Measurements from ENCODE around the gene RIN1. TPM values are rescaled to one million over a fixed set of nuclear protein-coding genes. Genes with fewer than 3 reads are reported as not detected.

Gene RIN1
- total RNA-seq, 2 donors from 2014 or later, result 12.8 to 16.9 TPM

GRCh38 chr11:66366844-66367477, 30.7 kb upstream of the RIN1 start:
- DNase-seq (ENCODE audit: low spot score), result no peak
- Histone ChIP-seq H3K9me3 (no peaks in the 10 kb centered on the region), H3K4me1 (replicated peaks) (no peaks in the 10 kb centered on the region), H3K27me3 (replicated peaks; ENCODE audit: insufficient read depth) (no peaks in the 10 kb centered on the region), H3K27ac (no peak overlapping the region), H3K36me3 (no peaks in the 10 kb centered on the region), H3K4me3 (no peak overlapping the region)
- 93% methylated on average over 8 of the region's 8 CpGs for WGBS
- TF ChIP-seq CTCF (IDR thresholded peaks at IDR 0.05), result no peak
- TF ChIP-seq POLR2A (IDR thresholded peaks at IDR 0.05), result no peak
- TF ChIP-seq POLR2AphosphoS5 (IDR thresholded peaks at IDR 0.05), result no peak
- intact Hi-C loops (cut with DNase I), result no loop called here

GRCh38 chr11:66365711-66366619, 29.7 kb upstream of the RIN1 start:
- Histone ChIP-seq H3K36me3 (no peaks in the 10 kb centered on the region), H3K4me1 (replicated peaks) (no peaks in the 10 kb centered on the region), H3K4me3 (no peak overlapping the region), H3K27ac (no peak overlapping the region), H3K27me3 (replicated peaks; ENCODE audit: insufficient read depth) (no peaks in the 10 kb centered on the region), H3K9me3 (no peaks in the 10 kb centered on the region)
- DNase-seq (ENCODE audit: low spot score), result no peak
- 80% methylated on average over 14 of the region's 14 CpGs for WGBS
- TF ChIP-seq CTCF (IDR thresholded peaks at IDR 0.05) (no peak), POLR2A (IDR thresholded peaks at IDR 0.05) (no peak), POLR2AphosphoS5 (IDR thresholded peaks at IDR 0.05) (no peak)
- intact Hi-C loops (cut with DNase I), result no loop called here

GRCh38 chr11:66365166-66365565, 28.9 kb upstream of the RIN1 start:
- Histone ChIP-seq H3K4me3 (no peak overlapping the region), H3K9me3 (no peaks in the 10 kb centered on the region), H3K27me3 (replicated peaks; ENCODE audit: insufficient read depth) (no peaks in the 10 kb centered on the region), H3K4me1 (replicated peaks) (no peaks in the 10 kb centered on the region), H3K36me3 (no peaks in the 10 kb centered on the region), H3K27ac (no peak overlapping the region)
- 98% methylated on average over 6 of the region's 6 CpGs for WGBS
- TF ChIP-seq POLR2AphosphoS5 (IDR thresholded peaks at IDR 0.05), result no peak
- TF ChIP-seq POLR2A (IDR thresholded peaks at IDR 0.05), result no peak
- no peak for DNase-seq (ENCODE audit: low spot score)
- intact Hi-C loops (cut with DNase I), result no loop called here

- DNase-seq (ENCODE audit: low spot score), result no peak
- H3K9me3 ChIP-seq, result no peaks in the 10 kb centered on the region
- no peaks in the 10 kb centered on the region for H3K4me1 ChIP-seq (replicated peaks)
- 76% methylated on average over 15 of the region's 15 CpGs for WGBS
- no peak overlapping the region for H3K4me3 ChIP-seq
- intact Hi-C loops (cut with DNase I), result no loop called here
- H3K36me3 ChIP-seq, result no peaks in the 10 kb centered on the region
- H3K27me3 ChIP-seq (replicated peaks; ENCODE audit: insufficient read depth), result no peaks in the 10 kb centered on the region
- H3K27ac ChIP-seq, result no peak overlapping the region
- TF ChIP-seq POLR2A (IDR thresholded peaks at IDR 0.05) (no peak), CTCF (IDR thresholded peaks at IDR 0.05) (peak in 3 of 4 experiments; percentile 13 to 37 (median 26)), POLR2AphosphoS5 (IDR thresholded peaks at IDR 0.05) (no peak)
Measured at GRCh38 chr11:66363805-66364535, 27.7 kb upstream of the RIN1 start.

GRCh38 chr11:66363187-66363601, 27.0 kb upstream of the RIN1 start:
- no peaks in the 10 kb centered on the region for H3K27me3 ChIP-seq (replicated peaks; ENCODE audit: insufficient read depth)
- H3K27ac ChIP-seq, result no peak overlapping the region
- no peak overlapping the region for H3K4me3 ChIP-seq
- no peak for DNase-seq (ENCODE audit: low spot score)
- no peaks in the 10 kb centered on the region for H3K4me1 ChIP-seq (replicated peaks)
- no peaks in the 10 kb centered on the region for H3K9me3 ChIP-seq
- 85% methylated on average over 14 of the region's 14 CpGs for WGBS
- TF ChIP-seq POLR2A (IDR thresholded peaks at IDR 0.05) (no peak), POLR2AphosphoS5 (IDR thresholded peaks at IDR 0.05) (no peak), CTCF (IDR thresholded peaks at IDR 0.05) (no peak)
- intact Hi-C loops (cut with DNase I), result no loop called here
- no peaks in the 10 kb centered on the region for H3K36me3 ChIP-seq

Measured in prostate gland (tissue), 2 donors.